Measurements from ENCODE around the gene ZNF620.

DNA sequence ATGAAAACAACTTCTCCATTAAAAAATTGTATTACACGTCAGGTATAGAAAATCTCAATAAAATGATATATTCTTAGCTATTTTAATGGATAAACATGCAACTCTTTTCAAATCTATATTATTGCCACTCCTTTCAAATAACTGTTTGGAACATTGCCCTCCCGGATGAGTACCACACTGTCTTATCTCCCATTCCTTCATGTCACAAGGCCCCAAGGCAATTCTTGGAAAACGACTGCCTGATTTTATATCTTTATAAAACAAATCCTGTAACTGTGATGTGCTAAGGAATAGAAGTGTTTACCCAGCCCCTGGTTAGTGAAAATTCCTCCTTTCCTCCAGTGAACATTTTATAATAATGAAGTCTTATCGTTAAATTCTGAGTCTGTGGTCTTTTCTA, 35.1 kb upstream of the ZNF620 start:
- TF ChIP-seq EZH2phosphoT487 (IDR thresholded peaks at IDR 0.05; ENCODE audit: insufficient read depth, low read depth) (no peak), EZH2 (IDR thresholded peaks at IDR 0.05; ENCODE audit: insufficient read depth, poor library complexity, severe bottlenecking) (no peak)

Measured in GM23248 (cell line).